KBM-7 (cell line): ENCODE data around the gene SULT6B1.
"Not testable (repeated sequence)": the region's sequence is repeated elsewhere in the genome, so short reads cannot be mapped to it uniquely, and the experiment has no call there.

Experiments
- DNase-seq: peaks from one replicate; pipeline ENCODE4 v3.0.0-alpha.2; 2015
- in situ Hi-C: fragments of 300-500 bp; cut with MboI; formaldehyde crosslinking; loops from 2 replicates; pipeline ENCODE4 v1.14.3; 2020; ENCODE audit warnings: low sequenced_read_pairs, low pct_unique_long_range_greater_than_20kb, mixed read lengths

SULT6B1 gene, protein sequence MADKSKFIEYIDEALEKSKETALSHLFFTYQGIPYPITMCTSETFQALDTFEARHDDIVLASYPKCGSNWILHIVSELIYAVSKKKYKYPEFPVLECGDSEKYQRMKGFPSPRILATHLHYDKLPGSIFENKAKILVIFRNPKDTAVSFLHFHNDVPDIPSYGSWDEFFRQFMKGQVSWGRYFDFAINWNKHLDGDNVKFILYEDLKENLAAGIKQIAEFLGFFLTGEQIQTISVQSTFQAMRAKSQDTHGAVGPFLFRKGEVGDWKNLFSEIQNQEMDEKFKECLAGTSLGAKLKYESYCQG

DNA sequence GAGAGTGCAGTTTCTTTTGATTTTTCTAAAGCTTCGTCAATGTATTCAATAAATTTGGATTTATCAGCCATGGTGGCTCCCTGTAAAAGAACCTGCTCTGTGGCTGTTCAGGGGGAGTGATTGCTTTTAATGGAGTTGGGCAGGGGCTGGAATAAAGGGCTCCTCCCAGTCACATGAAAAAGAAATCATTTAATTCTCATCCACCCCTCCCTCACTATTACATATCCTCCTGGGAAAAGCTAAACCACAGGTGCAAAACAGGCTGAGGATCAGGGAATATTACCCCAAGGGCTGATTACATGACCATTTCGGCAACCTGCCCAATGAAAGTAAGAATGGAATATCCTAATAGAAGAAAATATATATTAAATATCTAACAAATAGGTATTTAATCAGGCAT, at the start of gene SULT6B1:
TSS of gene SULT6B1 (minus strand) at position 101 of the 400 bp plus-strand sequence. CDS start at position 71, 30 bp downstream.
- DNase-seq = no peak
- in situ Hi-C loops = no loop called here

DNA sequence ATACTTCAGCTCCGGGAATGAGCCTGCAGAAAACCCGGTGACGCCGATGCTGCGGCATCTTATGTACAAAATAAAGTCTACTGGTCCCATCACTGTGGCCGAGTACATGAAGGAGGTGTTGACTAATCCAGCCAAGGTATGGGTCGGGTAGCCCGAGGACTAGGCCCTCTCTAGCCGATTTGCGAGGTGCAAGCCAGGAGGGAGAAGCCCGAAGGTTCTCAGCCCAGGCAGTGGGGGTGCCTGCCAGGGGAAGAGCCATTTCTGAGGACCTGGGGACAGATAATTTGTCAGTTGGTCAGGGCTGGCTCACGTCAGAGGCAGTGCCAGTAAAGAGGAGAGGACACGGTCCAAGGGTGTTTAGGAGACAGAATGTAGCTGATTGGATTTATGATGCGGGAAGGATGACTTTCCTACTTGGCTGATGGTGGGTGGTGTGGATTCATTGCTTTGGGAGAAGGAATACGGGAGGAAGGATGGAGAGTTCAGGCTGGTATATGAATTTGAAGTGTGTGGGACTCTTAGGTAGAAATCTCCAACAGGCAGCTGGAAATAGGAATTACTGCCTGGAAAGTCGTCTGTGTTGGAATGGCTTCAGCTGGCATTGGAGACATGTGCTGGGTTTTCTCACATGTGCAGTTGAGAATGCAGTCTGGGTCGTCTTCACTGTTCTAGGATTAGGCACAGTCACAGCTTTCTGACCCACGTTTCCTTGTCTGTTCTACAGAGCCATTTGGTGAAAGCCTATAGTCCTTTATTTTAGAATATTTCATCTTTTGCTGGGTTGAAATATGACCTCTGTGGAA, 43.9 kb upstream of the SULT6B1 start:
- no peak for DNase-seq

DNA sequence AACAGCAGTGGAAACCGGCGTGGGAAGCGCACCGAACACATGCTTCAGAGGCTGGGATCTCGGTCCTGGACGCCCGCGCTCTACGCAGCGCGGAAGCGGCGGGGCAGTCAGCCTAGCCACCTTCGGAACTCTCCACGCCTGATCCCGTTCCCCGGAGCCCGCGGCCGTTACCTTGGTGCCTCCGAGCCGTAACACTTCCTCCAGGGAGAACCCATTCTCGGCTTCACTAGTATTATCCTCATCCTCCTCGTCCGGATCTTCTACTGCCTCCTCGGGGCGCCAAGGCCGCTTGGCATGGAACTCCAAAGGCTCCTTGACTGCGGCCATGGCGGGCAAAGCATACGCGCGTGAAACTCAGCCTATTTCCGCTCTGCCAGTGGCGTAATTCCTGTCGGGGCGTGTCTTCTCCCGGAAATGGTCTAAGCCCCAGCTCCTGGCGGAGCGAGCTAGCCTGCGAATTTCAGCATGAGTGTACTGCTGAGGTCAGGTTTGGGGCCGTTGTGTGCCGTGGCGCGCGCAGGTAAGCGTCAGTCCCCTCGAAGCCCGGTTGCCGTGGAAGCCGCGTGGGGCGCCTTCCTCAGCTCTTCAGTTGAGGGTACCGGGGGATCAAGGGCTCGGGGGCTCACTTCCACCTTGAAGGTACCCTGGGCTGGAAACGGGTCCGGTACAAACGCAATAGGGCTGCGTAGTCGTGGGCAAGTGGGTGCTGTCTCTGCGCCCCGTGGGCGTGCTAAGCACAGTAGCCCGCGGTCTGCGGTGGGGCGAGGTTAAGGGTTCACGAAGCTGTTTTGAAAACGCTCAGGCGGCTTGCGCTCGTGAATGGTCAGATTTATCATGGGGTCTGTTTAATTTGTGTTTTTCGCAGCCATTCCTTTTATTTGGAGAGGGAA, 43.0 kb upstream of the SULT6B1 start, which contains the start of the genes CEBPZ and NDUFAF7:
TSS of gene CEBPZ (minus strand) at position 356 of the 890 bp plus-strand sequence. CDS start at position 327, 29 bp downstream.
TSS of gene NDUFAF7 (plus strand) at position 418 of the 890 bp plus-strand sequence. CDS start at position 466, 48 bp downstream.
- in situ Hi-C loops = no loop called here

More for the DNA sequence above, 43.9 kb upstream of the SULT6B1 start:
- in situ Hi-C loops = no loop called here

DNA sequence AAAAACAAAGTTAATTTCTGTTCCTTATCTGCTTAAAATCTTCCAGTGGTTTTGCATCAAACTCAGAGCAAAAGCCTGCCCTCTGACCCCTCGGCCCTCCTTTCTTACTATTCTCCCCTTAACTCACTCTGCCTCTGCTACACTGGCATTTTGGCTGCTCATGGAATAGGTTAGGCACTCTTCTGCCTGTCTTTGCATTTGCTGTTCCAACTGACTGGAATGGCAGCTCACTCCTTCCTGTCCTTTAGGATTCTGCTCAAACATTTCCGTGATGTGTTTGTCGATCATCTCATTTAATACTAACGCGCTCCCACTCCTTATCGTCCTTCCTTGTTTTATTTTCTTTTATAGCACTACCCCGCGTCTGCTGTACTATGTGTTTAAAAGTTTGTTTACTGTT, 42.1 kb upstream of the SULT6B1 start:
- in situ Hi-C loops = no loop called here
- DNase-seq = no peak

More for the DNA sequence above, 43.0 kb upstream of the SULT6B1 start, which contains the start of the genes CEBPZ and NDUFAF7:
- DNase-seq = peak; percentile 89

DNA sequence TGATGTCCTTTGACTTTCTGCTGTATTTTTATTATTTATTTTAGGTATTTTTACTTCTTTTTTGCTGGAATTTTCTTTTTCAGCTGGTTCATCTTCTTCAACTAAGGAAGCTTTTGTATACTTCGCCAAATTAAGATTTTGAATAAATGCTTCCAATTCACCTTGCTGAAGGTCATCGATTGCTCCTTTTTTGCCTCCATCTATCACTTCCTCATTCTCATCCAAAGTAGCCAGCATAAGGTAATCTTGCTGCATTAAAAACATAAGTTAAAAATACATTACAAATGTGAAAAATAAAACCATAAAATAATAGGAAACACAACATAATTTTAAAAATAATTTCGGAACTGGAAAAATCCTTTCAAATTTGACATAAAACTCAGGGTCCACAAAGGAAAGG, 40.3 kb upstream of the SULT6B1 start:
- in situ Hi-C loops = no loop called here
- DNase-seq = no peak

DNA sequence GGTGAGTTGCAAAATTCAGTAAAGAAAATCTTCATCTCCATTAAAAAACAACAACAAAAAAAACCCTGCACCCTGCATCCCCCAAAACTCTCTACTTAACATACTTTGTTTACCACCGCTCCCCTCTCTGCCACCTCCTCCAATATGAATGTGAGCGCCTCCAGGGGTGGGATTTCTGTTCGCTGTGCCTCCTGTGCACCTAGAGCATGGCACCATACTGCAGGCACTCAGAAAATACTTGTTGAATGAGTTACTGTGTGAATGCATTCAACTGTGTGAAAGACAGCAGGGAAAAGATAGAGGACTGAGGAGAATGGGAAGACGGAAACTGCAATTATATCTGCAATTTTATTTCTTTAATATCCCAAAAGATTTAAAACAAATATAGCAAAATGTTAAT, 38.4 kb upstream of the SULT6B1 start:
- in situ Hi-C loops = no loop called here

DNA sequence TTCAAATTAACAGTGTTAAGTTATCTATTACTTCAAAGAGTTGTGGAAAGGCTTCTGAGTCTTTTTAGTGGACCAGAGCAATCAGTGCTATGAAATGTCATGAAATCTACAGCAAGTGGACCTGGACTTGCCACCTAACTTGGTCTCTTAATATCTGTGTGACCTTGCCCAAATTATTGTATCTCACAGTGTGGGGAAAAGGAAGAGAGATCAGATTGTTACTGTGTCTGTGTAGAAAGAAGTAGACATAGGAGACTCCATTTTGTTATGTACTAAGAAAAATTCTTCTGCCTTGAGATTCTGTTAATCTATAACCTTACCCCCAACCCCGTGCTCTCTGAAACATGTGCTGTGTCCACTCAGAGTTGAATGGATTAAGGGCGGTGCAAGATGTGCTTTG, 36.7 kb upstream of the SULT6B1 start:
- in situ Hi-C loops, DNase-seq: not testable (repeated sequence)

More for the DNA sequence above, 38.4 kb upstream of the SULT6B1 start:
- no peak for DNase-seq

DNA sequence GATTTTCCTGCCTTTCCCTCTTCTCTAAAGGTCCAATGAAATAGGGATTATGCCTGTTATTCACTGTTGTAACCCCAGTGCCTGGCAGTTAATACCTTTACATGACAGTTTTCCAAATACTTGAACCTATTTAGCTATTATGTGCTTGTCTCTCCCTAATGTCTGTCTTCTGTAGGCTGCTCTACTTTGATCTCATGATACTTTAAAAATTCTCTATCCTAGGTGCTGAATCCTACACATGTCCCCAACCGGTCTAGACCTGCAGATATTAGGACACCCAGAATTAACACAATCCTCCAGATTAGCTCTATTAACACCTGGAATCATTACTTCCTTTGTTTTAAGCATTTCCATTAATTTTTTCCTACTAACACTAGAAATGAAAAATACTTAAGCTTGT, 35.6 kb upstream of the SULT6B1 start:
- no peak for DNase-seq
- in situ Hi-C loops = no loop called here

DNA sequence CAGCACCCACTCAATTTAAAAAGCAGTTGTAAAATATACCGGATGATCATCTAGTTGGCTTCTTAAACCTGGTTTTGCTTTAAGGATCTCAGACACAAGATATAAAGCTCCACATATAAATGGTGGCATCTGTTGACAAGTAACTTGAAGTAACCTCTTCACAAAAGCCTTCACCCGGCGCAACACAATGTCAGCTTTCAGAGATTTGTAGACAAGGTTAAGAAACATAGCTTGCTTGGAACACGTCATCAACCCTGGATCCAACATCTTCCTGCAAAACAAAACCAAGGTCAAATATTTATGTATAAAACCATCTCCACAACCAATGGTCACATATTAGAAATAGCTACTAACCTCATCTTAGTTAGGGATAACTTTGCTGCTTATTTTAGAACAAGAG, 34.7 kb upstream of the SULT6B1 start:
- in situ Hi-C loops = no loop called here

DNA sequence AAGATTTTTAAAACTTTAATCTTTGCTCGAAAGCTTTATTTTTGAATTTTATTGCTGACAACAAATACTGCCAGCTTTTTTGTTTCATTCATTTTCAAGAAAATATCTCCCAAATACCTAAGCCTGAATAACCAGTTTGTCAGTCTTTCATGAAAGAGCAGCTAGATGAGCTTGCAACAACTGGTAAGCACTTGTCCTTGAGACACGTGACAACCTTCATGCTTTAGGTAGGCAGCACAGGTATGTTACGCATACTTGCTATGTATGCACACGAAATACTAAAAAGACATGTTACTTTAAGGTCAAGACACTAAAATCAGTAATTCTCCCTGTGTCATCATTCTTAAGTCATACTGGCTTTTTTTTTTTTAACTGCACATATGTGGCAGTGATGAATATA, 30.6 kb upstream of the SULT6B1 start:
- no peak for DNase-seq
- in situ Hi-C loops = no loop called here

More for the DNA sequence above, 34.7 kb upstream of the SULT6B1 start:
- no peak for DNase-seq

DNA sequence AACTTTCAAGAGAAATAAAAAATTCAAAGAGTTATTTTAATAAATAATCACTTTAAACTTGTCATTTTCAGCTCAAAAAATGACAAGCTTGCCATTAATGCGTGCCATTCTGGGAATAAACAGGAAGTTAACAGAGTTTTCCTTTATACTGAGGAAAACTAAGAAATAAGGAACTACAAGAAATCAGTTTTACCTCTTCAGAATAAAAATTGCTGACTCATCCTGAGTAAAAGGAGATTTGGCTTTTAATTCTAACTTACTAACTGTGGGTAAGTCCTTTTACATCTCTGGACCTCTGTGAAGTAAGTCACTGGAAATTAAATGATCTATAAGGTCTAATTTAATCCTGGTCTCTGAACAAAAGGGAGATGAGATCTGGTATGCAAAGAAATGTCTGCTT, 26.8 kb upstream of the SULT6B1 start:
- DNase-seq = peak; percentile 40
- in situ Hi-C loops = no loop called here

DNA sequence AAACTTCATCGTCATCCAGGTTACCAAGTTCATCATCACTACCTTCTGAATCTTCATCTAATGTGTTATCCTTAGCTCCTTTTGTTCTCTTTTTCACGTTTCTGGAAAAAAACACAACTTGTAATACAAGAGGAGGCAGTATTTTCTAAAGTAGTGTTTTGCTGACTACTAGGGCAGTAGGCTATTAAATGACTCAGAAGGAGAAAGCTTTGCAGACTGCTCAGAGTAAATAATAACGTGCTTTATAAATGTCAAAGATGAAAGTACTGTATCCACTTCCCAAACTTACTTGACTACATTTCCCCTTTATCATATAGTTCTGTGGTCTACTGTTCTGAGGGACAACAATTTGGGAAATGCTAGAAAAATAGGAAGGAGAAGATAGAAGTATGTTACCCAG, 23.5 kb upstream of the SULT6B1 start:
- in situ Hi-C loops = no loop called here
- DNase-seq = no peak

DNA sequence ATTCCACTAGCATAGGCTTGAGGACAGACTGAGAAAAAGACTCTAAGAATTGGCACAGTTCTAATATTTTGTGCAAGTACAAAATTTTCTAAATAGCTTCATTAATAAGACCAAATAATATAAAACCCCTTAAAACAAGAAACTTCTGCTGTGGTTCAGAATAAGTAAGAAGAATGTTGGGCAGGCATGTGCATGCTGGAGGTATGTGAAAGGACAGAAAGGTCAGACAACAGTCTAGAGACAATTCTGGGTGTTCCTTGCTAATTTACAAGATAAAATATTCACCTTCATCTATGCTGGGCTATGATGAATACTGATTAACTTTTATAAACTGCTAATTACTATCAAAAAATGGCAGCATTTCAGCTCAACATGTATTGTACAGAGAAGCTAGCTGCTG, 22.7 kb upstream of the SULT6B1 start:
- in situ Hi-C loops = no loop called here
- no peak for DNase-seq

DNA sequence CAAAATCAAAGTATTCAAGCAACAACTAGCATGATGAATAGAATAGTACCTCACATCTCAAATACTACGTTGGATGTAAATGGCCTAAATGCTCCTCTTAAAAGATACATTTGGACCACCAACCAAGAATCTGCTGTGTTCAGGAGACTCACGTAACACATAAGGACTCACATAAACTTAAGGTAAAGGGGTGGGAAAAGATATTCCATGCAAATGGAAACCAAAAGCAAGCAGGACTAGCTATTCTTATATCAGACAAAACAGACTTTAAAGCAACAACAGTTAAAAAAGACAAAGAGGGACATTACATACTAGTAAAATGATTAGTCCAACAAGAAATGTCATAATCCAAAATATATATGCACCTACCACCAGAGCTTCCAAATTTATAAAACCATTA, 18.3 kb upstream of the SULT6B1 start:
- DNase-seq, in situ Hi-C loops: not testable (repeated sequence)

DNA sequence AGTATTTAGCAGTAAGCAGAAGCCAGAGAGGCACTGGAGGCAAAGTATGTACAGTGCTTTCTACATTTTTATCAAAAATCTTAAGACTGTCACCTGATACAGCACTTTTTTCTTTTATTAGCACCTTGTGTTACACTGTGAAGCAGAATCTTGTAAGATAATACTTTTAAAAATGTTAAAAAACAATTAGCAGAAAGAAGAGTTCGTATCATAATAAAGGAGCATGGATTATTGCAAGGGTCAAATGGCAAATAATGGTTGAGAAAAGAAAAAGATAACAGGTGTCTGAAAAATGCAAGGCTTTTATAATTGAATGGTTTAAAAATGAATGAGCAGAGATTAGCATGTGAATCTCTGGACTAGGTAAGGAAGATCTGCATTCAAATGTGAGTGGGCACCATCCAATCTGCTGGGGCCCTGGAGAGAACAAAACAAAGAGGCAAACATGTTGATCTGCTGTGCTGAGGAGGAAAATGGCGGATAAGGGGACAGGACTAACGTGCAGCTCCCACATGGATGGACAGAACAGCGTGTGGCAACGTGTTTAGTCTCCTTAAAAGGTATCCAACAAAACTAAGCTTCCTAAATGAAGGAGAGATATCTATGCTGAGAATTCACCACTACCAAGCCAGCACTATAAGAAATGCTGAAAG, 17.3 kb upstream of the SULT6B1 start:
- in situ Hi-C loops = no loop called here
- DNase-seq = no peak

DNA sequence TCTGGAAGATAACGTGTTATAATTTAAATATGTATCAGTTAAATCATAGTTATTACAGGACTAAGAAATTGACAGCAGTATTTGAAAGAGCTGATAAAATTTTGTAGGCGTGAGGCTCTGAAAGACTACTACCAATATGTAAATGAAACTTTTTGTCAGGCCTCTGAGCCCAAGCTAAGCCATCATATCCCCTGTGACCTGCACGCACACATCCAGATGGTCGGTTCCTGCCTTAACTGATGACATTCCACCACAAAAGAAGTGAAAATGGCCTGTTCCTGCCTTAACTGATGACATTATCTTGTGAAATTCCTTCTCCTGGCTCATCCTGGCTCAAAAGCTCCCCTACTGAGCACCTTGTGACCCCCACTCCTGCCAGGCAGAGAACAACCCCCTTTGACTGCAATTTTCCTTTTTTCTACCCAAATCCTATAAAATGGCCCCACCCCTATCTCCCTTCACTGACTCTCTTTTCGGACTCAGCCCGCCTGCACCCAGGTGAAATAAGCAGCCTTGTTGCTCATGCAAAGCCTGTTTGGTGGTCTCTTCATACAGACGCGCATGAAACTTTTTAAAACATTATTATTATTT, 16.7 kb upstream of the SULT6B1 start:
- DNase-seq, in situ Hi-C loops: not testable (repeated sequence)

DNA sequence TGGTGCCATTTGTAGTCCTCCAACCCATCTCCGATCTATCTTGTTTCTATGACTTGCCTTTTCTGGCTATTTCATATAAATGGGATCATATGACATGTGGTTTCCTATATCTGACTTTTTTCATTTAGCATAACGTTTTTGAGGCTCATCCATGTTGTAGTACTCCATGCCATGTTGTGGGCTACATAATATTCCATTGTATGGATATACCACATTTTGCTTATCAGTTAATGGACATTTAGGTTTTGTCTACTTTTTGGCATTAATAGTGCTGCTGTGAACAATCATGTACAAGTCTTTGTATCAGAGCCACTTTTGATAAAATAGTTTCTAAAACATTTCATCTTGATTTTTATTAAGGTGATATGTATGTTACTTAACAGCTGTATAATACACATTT, 15.2 kb upstream of the SULT6B1 start:
- DNase-seq = no peak
- in situ Hi-C loops = no loop called here

DNA sequence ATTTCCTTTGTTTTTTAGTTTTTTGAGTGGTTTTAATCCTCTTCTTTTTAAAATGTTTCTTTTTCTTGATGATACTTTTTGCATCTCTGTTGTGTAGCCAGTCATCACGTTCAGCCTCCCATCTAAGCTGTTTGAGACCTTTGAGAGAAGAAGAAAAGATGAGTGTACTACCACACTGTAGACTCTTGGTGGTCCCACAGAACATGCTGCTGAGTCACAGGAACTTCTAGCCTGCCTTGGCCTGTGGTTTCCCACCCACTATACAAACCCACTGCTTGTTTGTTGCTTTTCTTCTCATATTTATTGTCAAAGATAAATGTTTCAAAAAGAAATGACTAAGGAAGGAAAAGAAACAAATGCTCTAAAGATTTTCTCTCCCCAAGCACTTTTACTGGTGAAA, 13.3 kb upstream of the SULT6B1 start:
- peak; percentile 29 for DNase-seq
- in situ Hi-C loops = no loop called here
